ENCODE measurements around the gene TRPM3.

DNA sequence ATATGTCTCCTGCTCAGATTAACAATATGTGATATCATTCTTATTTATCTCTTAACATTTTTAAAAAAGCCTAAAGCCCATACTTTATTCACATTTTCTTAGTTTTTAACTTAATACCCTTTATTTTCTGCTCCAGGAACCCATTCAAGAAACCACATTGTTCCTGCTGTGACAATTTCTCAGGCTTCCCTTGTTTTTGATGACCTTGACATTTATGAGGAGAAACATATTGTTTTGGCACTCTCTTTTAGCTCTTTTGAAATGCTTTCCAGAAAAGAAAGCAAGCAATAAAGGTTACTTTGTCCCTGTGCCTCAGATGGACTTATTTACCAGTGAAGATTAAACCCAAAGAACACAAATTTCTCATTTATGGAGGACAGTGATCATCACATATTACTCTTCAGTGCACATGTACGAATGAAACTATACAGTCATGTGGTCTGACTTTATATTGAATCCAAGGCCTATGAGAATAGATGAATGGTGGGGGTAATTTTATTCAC, 445.5 kb downstream of the TRPM3 start:
- TF ChIP-seq, protein P1, sequence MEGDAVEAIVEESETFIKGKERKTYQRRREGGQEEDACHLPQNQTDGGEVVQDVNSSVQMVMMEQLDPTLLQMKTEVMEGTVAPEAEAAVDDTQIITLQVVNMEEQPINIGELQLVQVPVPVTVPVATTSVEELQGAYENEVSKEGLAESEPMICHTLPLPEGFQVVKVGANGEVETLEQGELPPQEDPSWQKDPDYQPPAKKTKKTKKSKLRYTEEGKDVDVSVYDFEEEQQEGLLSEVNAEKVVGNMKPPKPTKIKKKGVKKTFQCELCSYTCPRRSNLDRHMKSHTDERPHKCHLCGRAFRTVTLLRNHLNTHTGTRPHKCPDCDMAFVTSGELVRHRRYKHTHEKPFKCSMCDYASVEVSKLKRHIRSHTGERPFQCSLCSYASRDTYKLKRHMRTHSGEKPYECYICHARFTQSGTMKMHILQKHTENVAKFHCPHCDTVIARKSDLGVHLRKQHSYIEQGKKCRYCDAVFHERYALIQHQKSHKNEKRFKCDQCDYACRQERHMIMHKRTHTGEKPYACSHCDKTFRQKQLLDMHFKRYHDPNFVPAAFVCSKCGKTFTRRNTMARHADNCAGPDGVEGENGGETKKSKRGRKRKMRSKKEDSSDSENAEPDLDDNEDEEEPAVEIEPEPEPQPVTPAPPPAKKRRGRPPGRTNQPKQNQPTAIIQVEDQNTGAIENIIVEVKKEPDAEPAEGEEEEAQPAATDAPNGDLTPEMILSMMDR (IDR thresholded peaks at IDR 0.05 in 8 of 11, conservative IDR thresholded peaks at IDR 0.05 in 3 of 11), result no peak
- no peak for TF ChIP-seq POLR2A (IDR thresholded peaks at IDR 0.05)

Measured in spleen (tissue), 7 donors.